ENCODE results near the gene RAB39A. TPM values are rescaled to one million over a fixed set of nuclear protein-coding genes. Genes with fewer than 3 reads are reported as not detected.
"Not testable (repeated sequence)": the region's sequence is repeated elsewhere in the genome, so short reads cannot be mapped to it uniquely, and the experiment has no call there.

The RAB39A gene
- polyA plus RNA-seq, 1 donor from 2014 or later = 1.9 TPM

- Histone ChIP-seq H3K9me3 (ENCODE audit: low read length) (no peaks in the 10 kb centered on the region), H2AFZ (ENCODE audit: low read depth, low read length) (no peak overlapping the region), H3K4me3 (ENCODE audit: low read length) (no peak overlapping the region), H4K20me1 (ENCODE audit: insufficient read depth) (no peaks in the 10 kb centered on the region), H3K9me2 (ENCODE audit: insufficient read depth, low read length) (no peaks in the 10 kb centered on the region), H3K4me2 (ENCODE audit: low read length) (no peak overlapping the region), H3K36me3 (ENCODE audit: insufficient read depth, low read length) (no peaks in the 10 kb centered on the region), H3K9ac (ENCODE audit: low read length) (no peak overlapping the region), H3K79me2 (replicated peaks; ENCODE audit: insufficient read depth, low read length) (no peaks in the 10 kb centered on the region), H3F3A (ENCODE audit: insufficient read depth, low read length, poor library complexity, severe bottlenecking) (no peaks in the 10 kb centered on the region), H3K27ac (ENCODE audit: low read length) (no peak overlapping the region), H3K27me3 (ENCODE audit: insufficient read depth, low read depth, low read length) (no peaks in the 10 kb centered on the region)
- no peak for TF ChIP-seq SMC3 (conservative IDR thresholded peaks at IDR 0.05; ENCODE audit: poor library complexity)
- TF ChIP-seq POLR2AphosphoS5 (IDR thresholded peaks at IDR 0.05) = no peak
- no peak for TF ChIP-seq REST (IDR thresholded peaks at IDR 0.05; ENCODE audit: borderline replicate concordance)
- TF ChIP-seq EP300 (conservative IDR thresholded peaks at IDR 0.05; ENCODE audit: poor library complexity, severe bottlenecking) = no peak
- no peak for TF ChIP-seq MXI1 (conservative IDR thresholded peaks at IDR 0.05; ENCODE audit: poor library complexity, severe bottlenecking)
- TF ChIP-seq RAD21 (conservative IDR thresholded peaks at IDR 0.05) = no peak
- TF ChIP-seq CTCF (IDR thresholded peaks at IDR 0.05; ENCODE audit: poor library complexity, severe bottlenecking) = no peak
- no peak for TF ChIP-seq TAF1 (IDR thresholded peaks at IDR 0.05; ENCODE audit: low read depth)
- no peak for TF ChIP-seq EZH2 (IDR thresholded peaks at IDR 0.05; ENCODE audit: borderline replicate concordance, insufficient read depth, low read length, poor library complexity, severe bottlenecking)
These were observed 11.5 kb upstream of the RAB39A start for GRCh38 chr11:107916671-107917241.

- no peaks in the 10 kb centered on the region for H3K36me3 ChIP-seq (ENCODE audit: insufficient read depth, low read length)
- no peaks in the 10 kb centered on the region for H3F3A ChIP-seq (ENCODE audit: insufficient read depth, low read length, poor library complexity, severe bottlenecking)
- no peaks in the 10 kb centered on the region for H3K9me2 ChIP-seq (ENCODE audit: insufficient read depth, low read length)
- H2AFZ ChIP-seq (ENCODE audit: low read depth, low read length) = no peak overlapping the region
- TF ChIP-seq TAF1 (IDR thresholded peaks at IDR 0.05; ENCODE audit: low read depth) (no peak), REST (IDR thresholded peaks at IDR 0.05; ENCODE audit: borderline replicate concordance) (no peak), EZH2 (IDR thresholded peaks at IDR 0.05; ENCODE audit: borderline replicate concordance, insufficient read depth, low read length, poor library complexity, severe bottlenecking) (no peak), MXI1 (conservative IDR thresholded peaks at IDR 0.05; ENCODE audit: poor library complexity, severe bottlenecking) (no peak), CTCF (IDR thresholded peaks at IDR 0.05; ENCODE audit: poor library complexity, severe bottlenecking) (no peak), SMC3 (conservative IDR thresholded peaks at IDR 0.05; ENCODE audit: poor library complexity) (no peak), RAD21 (conservative IDR thresholded peaks at IDR 0.05) (no peak), EP300 (conservative IDR thresholded peaks at IDR 0.05; ENCODE audit: poor library complexity, severe bottlenecking) (no peak), POLR2AphosphoS5 (IDR thresholded peaks at IDR 0.05) (no peak)
- H3K79me2 ChIP-seq (replicated peaks; ENCODE audit: insufficient read depth, low read length) = no peaks in the 10 kb centered on the region
- no peaks in the 10 kb centered on the region for H3K27me3 ChIP-seq (ENCODE audit: insufficient read depth, low read depth, low read length)
- H3K9ac ChIP-seq (ENCODE audit: low read length) = no peak overlapping the region
- no peaks in the 10 kb centered on the region for H4K20me1 ChIP-seq (ENCODE audit: insufficient read depth)
- no peak overlapping the region for H3K27ac ChIP-seq (ENCODE audit: low read length)
- H3K4me2 ChIP-seq (ENCODE audit: low read length) = no peak overlapping the region
- H3K4me3 ChIP-seq (ENCODE audit: low read length) = no peak overlapping the region
- H3K9me3 ChIP-seq (ENCODE audit: low read length) = no peaks in the 10 kb centered on the region
These were observed 6.3 kb upstream of the RAB39A start for GRCh38 chr11:107921997-107922396.

GRCh38 chr11:107923519-107923918, 4.7 kb upstream of the RAB39A start:
- not testable (repeated sequence) for H3K27me3 ChIP-seq (ENCODE audit: insufficient read depth, low read depth, low read length); H3K9me3 ChIP-seq (ENCODE audit: low read length); H3K9me2 ChIP-seq (ENCODE audit: insufficient read depth, low read length); H4K20me1 ChIP-seq (ENCODE audit: insufficient read depth); H3K27ac ChIP-seq (ENCODE audit: low read length); H3K36me3 ChIP-seq (ENCODE audit: insufficient read depth, low read length); H3K79me2 ChIP-seq (replicated peaks; ENCODE audit: insufficient read depth, low read length); H3K9ac ChIP-seq (ENCODE audit: low read length); H3K4me2 ChIP-seq (ENCODE audit: low read length); H3F3A ChIP-seq (ENCODE audit: insufficient read depth, low read length, poor library complexity, severe bottlenecking); H2AFZ ChIP-seq (ENCODE audit: low read depth, low read length); H3K4me3 ChIP-seq (ENCODE audit: low read length)

Measured in neural cell (in vitro differentiated cells).